HepG2 (cell line): Measurements from ENCODE around the gene KLHL21. TPM values are rescaled to one million over a fixed set of nuclear protein-coding genes. Genes with fewer than 3 reads are reported as not detected.
A peak's percentile ranks its signal among the peaks of the same experiment; 100 is the strongest.

Experiments
- ATF7-NPFF ChIP-seq: sonication (generic); formaldehyde crosslinking; IDR thresholded peaks from 2 replicates; pipeline ENCODE4 v1.8.1; 2023; ENCODE audit warnings: mild to moderate bottlenecking, low read depth, missing genetic modification reagents, moderate library complexity
- CSRNP1 ChIP-seq: sonication (generic); formaldehyde crosslinking; IDR thresholded peaks from 2 replicates; pipeline ENCODE4 v1.8.1; 2023; ENCODE audit warnings: mild to moderate bottlenecking, missing genetic modification reagents
- DNMT3B ChIP-seq: conservative IDR thresholded peaks from 2 replicates; pipeline ENCODE4 v1.6.1; 2016; ENCODE audit warnings: missing biosample characterization, control low read depth
- FOSL2 ChIP-seq: sonication (generic); formaldehyde crosslinking; IDR thresholded peaks from 2 replicates; pipeline ENCODE4 v1.4.0; 2020; ENCODE audit warnings: missing genetic modification reagents
- GMEB2 ChIP-seq: IDR thresholded peaks from 2 replicates; pipeline ENCODE4 v1.6.1; 2016; ENCODE audit warnings: missing biosample characterization, missing genetic modification reagents, low read depth
- HBP1 ChIP-seq: IDR thresholded peaks from 2 replicates; pipeline ENCODE4 v1.6.1; 2016; ENCODE audit warnings: low read depth, control low read depth
- HMG20A ChIP-seq: IDR thresholded peaks from 2 replicates; pipeline ENCODE4 v1.6.1; 2016; ENCODE audit warnings: borderline replicate concordance
- KAT7 ChIP-seq: IDR thresholded peaks from 2 replicates; pipeline ENCODE4 v1.6.1; 2018; ENCODE audit warnings: borderline replicate concordance, missing compliant biosample characterization
- KIAA2018 ChIP-seq: sonication (generic); formaldehyde crosslinking; IDR thresholded peaks from 2 replicates; pipeline ENCODE4 v1.5.0; 2020; ENCODE audit warnings: mild to moderate bottlenecking, missing genetic modification reagents, borderline replicate concordance
- MAFF ChIP-seq: IDR thresholded peaks from 2 replicates; pipeline ENCODE4 v1.6.1; 2011; ENCODE audit warnings: low read depth, low read length, improper control_type of control experiment
- NFKBIZ ChIP-seq: IDR thresholded peaks from 2 replicates; pipeline ENCODE4 v1.6.1; 2018; ENCODE audit warnings: missing genetic modification reagents, missing compliant biosample characterization
- PAWR ChIP-seq: sonication (generic); formaldehyde crosslinking; IDR thresholded peaks from 2 replicates; pipeline ENCODE4 v1.4.0; 2020; ENCODE audit warnings: missing genetic modification reagents, mild to moderate bottlenecking, borderline replicate concordance
- RORA ChIP-seq: sonication (generic); formaldehyde crosslinking; IDR thresholded peaks from 2 replicates; pipeline ENCODE4 v1.5.0; 2020; ENCODE audit warnings: mild to moderate bottlenecking, missing genetic modification reagents, moderate library complexity
- SP140L ChIP-seq: sonication (generic); formaldehyde crosslinking; IDR thresholded peaks from 2 replicates; pipeline ENCODE4 v1.4.0; 2020; ENCODE audit warnings: missing genetic modification reagents, borderline replicate concordance
- TAF1 ChIP-seq: sonication (generic); formaldehyde crosslinking; IDR thresholded peaks from 2 replicates; pipeline ENCODE4 v1.4.0; 2020; ENCODE audit warnings: missing genetic modification reagents
- U2AF1 ChIP-seq: fragments of 200-400 bp; formaldehyde crosslinking; optimal IDR thresholded peaks from 2 replicates; pipeline ENCODE3; 2017; ENCODE audit warnings: mild to moderate bottlenecking, low read depth, low read length
- ZKSCAN5 ChIP-seq: sonication (generic); formaldehyde crosslinking; IDR thresholded peaks from 2 replicates; pipeline ENCODE4 v1.5.1; 2020; ENCODE audit warnings: mild to moderate bottlenecking, missing genetic modification reagents
- polyA plus RNA-seq, 8 experiments: library from polyadenylated mRNA; depleted of rRNA in 3 of 8; stranded (reverse) in 7 of 8; unstranded in 1 of 8; fragments of >200 nt; fragmentation: Illumina TruSeq in 4 of 8; extraction: Trizol in 4 of 8; gene quantifications; 2 replicates each; pipeline versions ENCODE4 v1.2.1 to v1.2.3, GENCODE V29; 2011 to 2016; ENCODE audit warnings: low read depth in 4 of 8, missing spikeins in 1 of 8, mixed read lengths in 1 of 8; ENCODE audit not compliant: insufficient read depth in 1 of 8
- total RNA-seq, 5 experiments: library from RNA; depleted of rRNA; stranded (reverse); fragments of >200 nt; fragmentation: Illumina TruSeq; extraction: Trizol; gene quantifications; 2 replicates each; pipeline ENCODE4 v1.2.3, GENCODE V29; 2016; ENCODE audit warnings: low read depth in 1 of 5

The KLHL21 gene
- total and polyA plus RNA-seq, 2 of the 13 experiments (the other 11 are each of a cell fraction or from before 2014, with no cell fraction given) = 14.8 to 25.0 TPM

- TF ChIP-seq DNMT3B (no peak), HBP1 (CRISPR knock-in tag) (0 out of 2 replicates have a peak, but pooled peaks have one; percentile 41), TAF1 (CRISPR knock-in tag) (peak; percentile 67), RORA (no peak), HMG20A (CRISPR knock-in tag) (no peak), GMEB2 (peak; percentile 79), SP140L (CRISPR knock-in tag) (no peak), U2AF1 (no peak), ATF7-NPFF (CRISPR knock-in tag) (no peak; the same call in 1 of the 2 replicates), KAT7 (CRISPR knock-in tag) (no peak), CSRNP1 (CRISPR knock-in tag) (no peak), NFKBIZ (CRISPR knock-in tag) (no peak), MAFF (no peak), FOSL2 (CRISPR knock-in tag) (0 out of 2 replicates have a peak, but pooled peaks have one; percentile 26), KIAA2018 (CRISPR knock-in tag) (no peak), PAWR (no peak), ZKSCAN5 (CRISPR knock-in tag) (no peak)
Observed at GRCh38 chr1:6579374-6580118, 23.1 kb downstream of the KLHL21 start, which contains the start of gene ZBTB48 (continued).
